Measurements from ENCODE around the gene TK2. TPM values are rescaled to one million over a fixed set of nuclear protein-coding genes. Genes with fewer than 3 reads are reported as not detected.
"Not testable (repeated sequence)": the region's sequence is repeated elsewhere in the genome, so short reads cannot be mapped to it uniquely, and the experiment has no call there.

Gene TK2
- total and polyA plus RNA-seq, 9 of the 15 experiments (the other 6 are each of a cell fraction or from before 2014, with no cell fraction given): 1.1 to 10.2 (median 5.3) TPM

DNA sequence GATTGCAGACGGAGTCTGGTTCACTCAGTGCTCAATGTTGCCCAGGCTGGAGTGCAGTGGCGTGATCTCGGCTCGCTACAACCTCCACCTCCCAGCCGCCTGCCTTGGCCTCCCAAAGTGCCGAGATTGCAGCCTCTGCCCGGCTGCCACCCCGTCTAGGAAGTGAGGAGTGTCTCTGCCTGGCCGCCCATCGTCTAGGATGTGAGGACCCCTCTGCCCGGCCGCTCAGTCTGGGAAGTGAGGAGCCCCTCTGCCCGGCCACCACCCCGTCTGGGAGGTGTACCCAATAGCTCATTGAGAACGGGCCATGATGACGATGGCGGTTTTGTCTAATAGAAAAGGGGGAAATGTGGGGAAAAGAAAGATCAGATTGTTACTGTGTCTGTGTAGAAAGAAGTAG, 35.5 kb downstream of the TK2 start:
- H3K79me2 ChIP-seq (ENCODE audit: control insufficient read depth, insufficient read depth, low read length); ATAC-seq; H3K27me3 ChIP-seq (ENCODE audit: control insufficient read depth in 2 of 2, insufficient read depth in 2 of 2, low read length in 2 of 2); FAIRE-seq; intact Hi-C loops (cut with micrococcal nuclease); H3K9me3 ChIP-seq (replicated peaks; ENCODE audit: control insufficient read depth, insufficient read depth, low read depth, low read length); H4K20me1 ChIP-seq (replicated peaks; ENCODE audit: control insufficient read depth, insufficient read depth, low read length); H3K27ac ChIP-seq (ENCODE audit: extremely low read depth, low read depth, low read length); H3K9ac ChIP-seq (ENCODE audit: insufficient read depth in 1 of 2, low read depth in 2 of 2, low read length in 2 of 2); H3K4me3 ChIP-seq; BruUV-seq (replicated peaks); H2AFZ ChIP-seq (ENCODE audit: low read depth, low read length); DNase-seq (ENCODE audit: extremely low read depth in 1 of 4, low spot score in 3 of 4); H3K4me2 ChIP-seq (ENCODE audit: insufficient read depth, low read length); H3K36me3 ChIP-seq (ENCODE audit: control insufficient read depth, insufficient read depth, low read length); CTCF ChIA-PET (ENCODE audit: low intra/inter-chr PET ratio); H3K9me1 ChIP-seq (ENCODE audit: control insufficient read depth, insufficient read depth, low read length); in situ Hi-C loops (cut with MboI); POLR2A ChIA-PET: not testable (repeated sequence)
- H3K4me1 ChIP-seq (replicated peaks in 1 of 2; ENCODE audit: control insufficient read depth in 2 of 2, insufficient read depth in 2 of 2, low read length in 2 of 2): peaks cover 29 to 38% of the 10 kb centered on the region in 2 experiments
- 90% methylated on average over 5 of the region's 17 CpGs for WGBS (ENCODE audit: insufficient coverage, low coverage, missing lambda C conversion rate)

DNA sequence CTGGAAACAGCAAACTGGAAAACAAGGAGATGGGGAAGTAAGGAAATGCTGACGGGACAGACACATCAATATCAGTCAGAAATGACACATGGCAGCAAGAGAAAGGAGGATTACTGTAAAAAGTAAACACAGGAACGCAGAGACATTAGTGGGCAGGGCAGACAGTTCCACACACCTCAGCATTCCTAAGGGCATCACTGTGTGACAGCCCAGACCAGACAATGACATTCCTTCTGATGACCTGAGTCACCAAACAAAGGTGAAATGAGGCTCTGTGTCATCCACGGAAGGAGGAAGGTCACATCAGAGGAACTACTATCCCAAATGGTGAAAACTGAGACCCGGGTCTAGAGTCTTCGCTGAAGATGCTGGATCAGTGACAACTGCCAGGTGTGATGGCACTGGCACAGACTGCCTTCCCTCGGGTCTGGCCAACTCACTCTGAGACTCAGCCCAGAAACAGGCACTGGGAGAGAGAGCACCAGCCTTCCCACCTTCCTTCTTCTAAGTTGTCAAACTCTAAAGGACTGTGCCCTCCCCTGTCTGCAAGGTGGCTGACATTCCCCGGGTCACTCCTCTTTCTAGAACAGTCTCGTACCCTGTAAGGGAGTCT, 36.7 kb downstream of the TK2 start:
- CTCF ChIA-PET (ENCODE audit: low intra/inter-chr PET ratio): no interaction called here

More for the DNA sequence above, 36.7 kb downstream of the TK2 start:
- no peaks in the 10 kb centered on the region for H3K79me2 ChIP-seq (ENCODE audit: control insufficient read depth, insufficient read depth, low read length)
- POLR2A ChIA-PET: no interaction called here
- no peak for DNase-seq (ENCODE audit: extremely low read depth in 1 of 4, low spot score in 3 of 4)
- no peak overlapping the region for H2AFZ ChIP-seq (ENCODE audit: low read depth, low read length)
- BruUV-seq (replicated peaks): no TSS peak
- H3K4me3 ChIP-seq: no peak overlapping the region
- H3K4me2 ChIP-seq (ENCODE audit: insufficient read depth, low read length): no peak overlapping the region
- no peaks in the 10 kb centered on the region; the same call in 2 of the 3 replicates for H3K36me3 ChIP-seq (ENCODE audit: control insufficient read depth, insufficient read depth, low read length)
- TF ChIP-seq, protein P1, sequence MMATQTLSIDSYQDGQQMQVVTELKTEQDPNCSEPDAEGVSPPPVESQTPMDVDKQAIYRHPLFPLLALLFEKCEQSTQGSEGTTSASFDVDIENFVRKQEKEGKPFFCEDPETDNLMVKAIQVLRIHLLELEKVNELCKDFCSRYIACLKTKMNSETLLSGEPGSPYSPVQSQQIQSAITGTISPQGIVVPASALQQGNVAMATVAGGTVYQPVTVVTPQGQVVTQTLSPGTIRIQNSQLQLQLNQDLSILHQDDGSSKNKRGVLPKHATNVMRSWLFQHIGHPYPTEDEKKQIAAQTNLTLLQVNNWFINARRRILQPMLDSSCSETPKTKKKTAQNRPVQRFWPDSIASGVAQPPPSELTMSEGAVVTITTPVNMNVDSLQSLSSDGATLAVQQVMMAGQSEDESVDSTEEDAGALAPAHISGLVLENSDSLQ (IDR thresholded peaks at IDR 0.05): peak; percentile 25; the same call in 1 of the 2 replicates
- TF ChIP-seq MAFK (IDR thresholded peaks at IDR 0.05; ENCODE audit: low read length): no peak
- peak; percentile 14 for TF ChIP-seq MEIS2 (IDR thresholded peaks at IDR 0.05; ENCODE audit: partially characterized antibody)
- peak; percentile 39; the same call in 1 of the 2 replicates for TF ChIP-seq ZNF316 (IDR thresholded peaks at IDR 0.05)
- TF ChIP-seq, protein P2, sequence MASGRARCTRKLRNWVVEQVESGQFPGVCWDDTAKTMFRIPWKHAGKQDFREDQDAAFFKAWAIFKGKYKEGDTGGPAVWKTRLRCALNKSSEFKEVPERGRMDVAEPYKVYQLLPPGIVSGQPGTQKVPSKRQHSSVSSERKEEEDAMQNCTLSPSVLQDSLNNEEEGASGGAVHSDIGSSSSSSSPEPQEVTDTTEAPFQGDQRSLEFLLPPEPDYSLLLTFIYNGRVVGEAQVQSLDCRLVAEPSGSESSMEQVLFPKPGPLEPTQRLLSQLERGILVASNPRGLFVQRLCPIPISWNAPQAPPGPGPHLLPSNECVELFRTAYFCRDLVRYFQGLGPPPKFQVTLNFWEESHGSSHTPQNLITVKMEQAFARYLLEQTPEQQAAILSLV (tag; IDR thresholded peaks at IDR 0.05): no peak
- H3K9ac ChIP-seq (ENCODE audit: insufficient read depth in 1 of 2, low read depth in 2 of 2, low read length in 2 of 2): peak overlapping the region in 1 of 2 experiments; percentile 40; a peak in 1 of 4 replicates
- in situ Hi-C loops (cut with MboI): no loop called here
- ATAC-seq: no peak
- no peaks in the 10 kb centered on the region for H3K27me3 ChIP-seq (ENCODE audit: control insufficient read depth in 2 of 2, insufficient read depth in 2 of 2, low read length in 2 of 2)
- no peaks in the 10 kb centered on the region for H3K9me1 ChIP-seq (ENCODE audit: control insufficient read depth, insufficient read depth, low read length)
- WGBS (ENCODE audit: insufficient coverage, low coverage, missing lambda C conversion rate): 46% methylated on average over 8 of the region's 8 CpGs
- no peaks in the 10 kb centered on the region for H4K20me1 ChIP-seq (replicated peaks; ENCODE audit: control insufficient read depth, insufficient read depth, low read length)
- H3K9me3 ChIP-seq (replicated peaks; ENCODE audit: control insufficient read depth, insufficient read depth, low read depth, low read length): no peaks in the 10 kb centered on the region
- H3K4me1 ChIP-seq (replicated peaks in 1 of 2; ENCODE audit: control insufficient read depth in 2 of 2, insufficient read depth in 2 of 2, low read length in 2 of 2): peaks cover 29 to 36% of the 10 kb centered on the region in 2 experiments
- intact Hi-C loops (cut with micrococcal nuclease): no loop called here
- no peak for FAIRE-seq
- no peak overlapping the region for H3K27ac ChIP-seq (ENCODE audit: extremely low read depth, low read depth, low read length)
